ENCODE data around the gene NGB.
"Not testable (repeated sequence)": the region's sequence is repeated elsewhere in the genome, so short reads cannot be mapped to it uniquely, and the experiment has no call there.

The NGB gene

GRCh38 chr14:77296906-77297305 is 25.9 kb upstream of the NGB start:
- no peak for DNase-seq (ENCODE audit: insufficient read length, low spot score)
- FAIRE-seq, result no peak

GRCh38 chr14:77296155-77296554 is 25.1 kb upstream of the NGB start:
- DNase-seq (ENCODE audit: insufficient read length, low spot score) (no peak), FAIRE-seq (no peak)

DNA sequence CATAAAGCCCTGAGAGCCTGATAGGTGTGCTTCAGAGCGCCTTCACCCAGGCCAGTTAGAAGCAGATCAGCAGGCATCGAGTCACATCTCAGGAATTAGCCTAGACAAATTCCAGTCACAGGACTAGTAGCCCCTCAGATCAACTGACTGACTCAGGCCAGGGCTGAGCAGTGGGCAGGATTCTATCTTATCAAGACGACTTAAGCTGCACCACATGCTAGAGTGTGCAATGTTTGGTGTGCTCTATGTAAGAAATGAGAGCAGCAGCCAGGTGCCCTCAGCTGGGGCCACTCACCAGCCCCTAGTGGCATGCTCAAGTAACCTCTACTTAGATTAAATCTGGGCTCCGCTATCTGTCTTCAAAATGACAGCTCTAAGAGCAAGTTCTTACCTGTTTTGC is 19.7 kb upstream of the NGB start:
- DNase-seq (ENCODE audit: insufficient read length, low spot score) (no peak), FAIRE-seq (peak; percentile 26)

DNA sequence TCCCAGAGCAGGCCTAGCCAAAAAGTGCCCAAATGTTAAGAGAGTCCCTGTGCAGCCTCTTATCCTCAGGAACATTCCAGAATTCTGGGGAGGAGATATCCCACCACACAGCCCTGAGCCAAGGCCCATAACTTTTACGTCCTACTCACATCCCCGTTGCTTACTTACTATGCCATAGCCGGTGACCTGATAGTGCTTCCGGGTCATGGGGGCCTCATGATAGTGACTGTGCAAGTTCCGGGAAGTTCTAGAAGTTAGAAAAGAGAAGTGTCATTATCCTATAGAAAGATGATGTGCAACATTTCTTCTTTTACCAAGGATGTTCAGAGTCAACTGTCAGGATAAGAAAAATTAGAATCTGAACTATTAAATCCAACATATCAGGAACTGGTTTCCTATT is 15.6 kb upstream of the NGB start:
- DNase-seq (ENCODE audit: insufficient read length, low spot score), result no peak
- no peak for FAIRE-seq

- DNase-seq (ENCODE audit: insufficient read length, low spot score) (no peak), FAIRE-seq (peak; percentile 51)
These were observed 13.5 kb upstream of the NGB start for GRCh38 chr14:77284466-77284865.

- FAIRE-seq (peak; percentile 60), DNase-seq (ENCODE audit: insufficient read length, low spot score) (no peak)
These were observed 13.1 kb upstream of the NGB start for GRCh38 chr14:77284066-77284465.

- DNase-seq (ENCODE audit: insufficient read length, low spot score) (no peak), FAIRE-seq (no peak)
These were observed 10.9 kb upstream of the NGB start for GRCh38 chr14:77281852-77282410.

DNA sequence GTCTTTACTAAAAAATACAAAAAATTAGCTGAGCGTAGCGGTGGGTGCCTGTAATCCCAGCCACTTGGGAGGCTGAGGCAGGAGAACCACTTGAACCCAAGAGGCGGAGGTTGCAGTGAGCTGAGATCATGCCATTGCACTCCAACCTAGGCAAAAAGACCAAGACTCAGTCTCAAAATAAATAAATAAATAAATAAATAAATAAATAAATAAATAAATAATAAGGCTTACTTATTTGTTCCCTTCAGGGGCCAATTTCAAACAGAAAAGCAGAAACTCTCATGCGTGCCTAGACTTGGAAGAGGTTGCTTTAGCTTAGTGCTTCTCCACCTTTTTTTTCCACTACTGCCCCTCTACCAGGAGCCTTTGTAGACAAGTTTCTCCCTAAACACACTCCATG is 9.9 kb upstream of the NGB start:
- not testable (repeated sequence) for FAIRE-seq; DNase-seq (ENCODE audit: insufficient read length, low spot score)

GRCh38 chr14:77279719-77280118 is 8.7 kb upstream of the NGB start:
- no peak for DNase-seq (ENCODE audit: insufficient read length, low spot score)

DNA sequence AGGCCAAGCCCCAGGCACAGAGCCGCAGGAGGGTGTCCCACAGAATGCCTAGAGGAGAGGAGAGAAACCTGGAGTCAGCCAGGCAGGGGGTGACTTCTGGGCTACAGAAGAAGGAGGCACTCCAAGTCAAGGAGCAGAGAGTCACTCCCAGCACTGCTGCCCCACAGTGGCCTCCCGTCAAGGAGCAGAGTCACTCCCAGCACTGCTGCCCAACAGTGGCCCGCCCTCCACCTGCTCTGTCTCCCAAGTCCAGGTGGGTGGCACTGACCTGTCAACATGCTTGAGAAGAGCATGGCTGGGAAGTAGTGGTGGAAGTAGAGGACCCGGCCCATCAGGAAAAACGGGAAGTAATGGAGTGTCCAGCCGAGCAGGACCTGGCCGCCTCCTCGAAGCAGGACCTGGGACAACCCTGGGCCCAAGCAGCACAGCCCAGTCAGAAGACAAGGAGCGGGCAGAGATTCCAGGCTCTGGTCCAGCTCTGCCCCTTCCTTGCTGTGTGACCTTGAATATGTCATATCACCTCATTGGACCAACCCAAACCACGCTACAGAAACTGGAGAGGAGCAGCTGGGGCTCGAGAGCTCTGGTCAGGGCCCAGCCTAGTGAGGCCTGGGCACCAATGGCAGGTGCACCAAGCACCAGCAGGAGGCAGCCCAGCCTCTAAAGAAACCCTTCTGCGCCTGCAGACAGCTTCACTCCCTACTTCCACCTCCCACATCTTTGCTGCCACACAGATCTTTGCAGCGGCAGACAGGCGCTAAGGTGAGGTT is 7.6 kb upstream of the NGB start:
- DNase-seq (ENCODE audit: insufficient read length, low spot score) (no peak), FAIRE-seq (peak; percentile 51)

More at GRCh38 chr14:77279719-77280118, 8.7 kb upstream of the NGB start:
- no peak for FAIRE-seq

DNA sequence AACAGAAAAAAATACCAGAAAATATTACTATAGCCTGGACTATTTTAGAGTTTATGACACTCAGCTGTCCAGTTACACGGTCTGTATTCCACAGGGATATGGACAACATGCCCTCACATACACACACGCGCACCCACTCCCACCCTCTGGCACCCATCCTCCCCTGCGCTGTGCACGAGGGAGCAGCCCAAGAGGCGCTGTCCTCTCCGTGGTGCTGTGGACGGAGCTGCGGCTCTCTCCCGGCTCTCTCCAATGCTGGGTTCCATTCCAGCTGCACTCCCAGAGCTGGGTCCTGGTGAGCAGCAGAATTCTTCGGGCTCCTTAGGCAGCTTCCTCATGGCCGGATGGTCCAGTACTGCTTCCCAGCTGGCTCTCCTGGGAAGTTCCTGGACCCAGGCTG is 6.0 kb upstream of the NGB start:
- DNase-seq (ENCODE audit: insufficient read length, low spot score) (no peak), FAIRE-seq (no peak)

GRCh38 chr14:77276295-77276935 is 5.4 kb upstream of the NGB start:
- DNase-seq (ENCODE audit: insufficient read length, low spot score) (no peak), FAIRE-seq (peak; percentile 80)

DNA sequence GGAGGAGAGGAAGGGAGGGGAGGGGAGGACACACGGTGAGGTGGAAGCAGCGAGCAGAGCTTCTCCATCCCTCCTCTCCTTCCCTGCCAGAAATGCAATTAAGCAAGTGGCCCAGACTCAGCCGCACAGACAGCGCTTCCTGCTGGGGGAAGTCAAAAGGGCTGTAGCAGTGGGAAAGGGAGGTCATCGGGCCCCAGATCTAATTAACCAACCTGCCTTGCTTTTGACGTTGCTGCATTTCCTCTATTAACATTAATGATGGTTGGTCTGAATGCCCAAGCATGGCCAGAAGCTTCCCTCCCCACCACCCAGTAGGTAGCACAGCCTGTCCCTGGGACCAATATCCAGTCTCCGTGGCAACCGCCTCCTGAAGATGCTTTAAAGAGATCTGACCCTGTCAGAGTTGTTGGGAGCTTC is 4.6 kb upstream of the NGB start:
- FAIRE-seq (no peak), DNase-seq (ENCODE audit: insufficient read length, low spot score) (no peak)

DNA sequence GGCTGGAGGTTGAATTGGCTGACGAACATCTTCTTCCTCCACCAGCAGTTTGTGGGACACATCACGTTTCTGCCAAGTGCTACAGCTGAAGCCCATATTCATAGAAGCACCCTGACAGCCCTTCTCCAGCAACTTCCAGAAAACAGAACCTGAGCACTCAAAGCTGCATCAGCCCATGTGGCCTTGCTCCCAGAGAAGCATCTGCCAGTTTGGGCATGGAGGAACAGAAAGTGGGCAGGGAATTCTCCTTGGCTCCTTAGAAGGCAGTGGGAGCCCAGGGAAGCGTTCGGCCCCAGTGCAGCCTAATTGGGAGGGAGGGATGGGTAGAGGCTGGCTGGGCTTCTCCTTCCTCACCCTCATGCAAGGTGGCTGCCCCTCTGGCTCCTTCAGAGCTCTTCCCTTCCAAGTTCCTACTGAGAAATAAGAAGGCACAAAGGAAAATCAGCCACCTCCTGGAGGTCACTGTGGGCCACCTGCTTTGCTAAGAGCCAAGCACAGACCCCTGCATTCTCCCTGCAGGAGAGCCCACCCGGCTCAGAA is 4.1 kb upstream of the NGB start:
- FAIRE-seq, result no peak

DNA sequence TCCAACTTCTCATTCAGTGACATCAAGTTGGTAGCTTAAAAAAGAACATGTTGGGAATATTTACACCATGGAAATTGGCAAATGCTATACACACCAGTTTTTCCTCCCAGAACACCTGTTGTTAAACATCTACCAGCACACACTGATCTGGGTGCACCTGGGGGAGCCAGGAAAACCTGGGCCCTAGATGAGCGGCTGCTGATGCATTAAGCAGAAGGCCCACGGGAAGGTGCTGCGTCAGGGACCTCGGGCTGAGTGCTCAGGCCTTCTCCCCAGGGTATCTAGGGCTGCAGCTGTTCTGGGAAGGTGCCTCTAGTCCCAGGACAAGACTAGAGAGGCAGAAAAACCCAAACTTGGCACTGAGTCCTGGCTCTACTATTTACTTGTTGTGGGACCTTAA is 2.8 kb upstream of the NGB start:
- FAIRE-seq, result no peak
- DNase-seq (ENCODE audit: insufficient read length, low spot score), result no peak

More for the DNA sequence above, 4.1 kb upstream of the NGB start:
- no peak for DNase-seq (ENCODE audit: insufficient read length, low spot score)

DNA sequence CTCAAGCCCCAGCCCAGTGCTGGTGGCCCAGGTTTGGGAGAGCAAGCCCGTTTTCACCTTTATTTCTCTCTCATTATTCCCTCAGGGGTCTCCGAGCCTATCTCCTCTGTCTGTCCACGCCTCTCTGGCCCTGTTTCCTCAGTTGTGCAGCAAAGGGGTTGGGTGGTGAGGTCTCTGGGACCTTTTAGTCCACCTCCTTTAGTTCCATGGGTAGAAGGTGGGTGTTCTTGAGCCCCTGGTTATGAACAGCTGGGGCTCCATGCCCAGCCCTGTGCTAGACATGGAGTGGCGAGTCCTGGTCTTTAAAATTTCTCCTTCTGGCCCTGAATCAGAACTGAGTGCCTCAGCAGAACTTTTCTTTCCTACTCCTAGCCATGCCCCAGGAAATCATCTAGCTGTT is 1.3 kb upstream of the NGB start:
- DNase-seq (ENCODE audit: insufficient read length, low spot score), result no peak
- FAIRE-seq, result no peak

DNA sequence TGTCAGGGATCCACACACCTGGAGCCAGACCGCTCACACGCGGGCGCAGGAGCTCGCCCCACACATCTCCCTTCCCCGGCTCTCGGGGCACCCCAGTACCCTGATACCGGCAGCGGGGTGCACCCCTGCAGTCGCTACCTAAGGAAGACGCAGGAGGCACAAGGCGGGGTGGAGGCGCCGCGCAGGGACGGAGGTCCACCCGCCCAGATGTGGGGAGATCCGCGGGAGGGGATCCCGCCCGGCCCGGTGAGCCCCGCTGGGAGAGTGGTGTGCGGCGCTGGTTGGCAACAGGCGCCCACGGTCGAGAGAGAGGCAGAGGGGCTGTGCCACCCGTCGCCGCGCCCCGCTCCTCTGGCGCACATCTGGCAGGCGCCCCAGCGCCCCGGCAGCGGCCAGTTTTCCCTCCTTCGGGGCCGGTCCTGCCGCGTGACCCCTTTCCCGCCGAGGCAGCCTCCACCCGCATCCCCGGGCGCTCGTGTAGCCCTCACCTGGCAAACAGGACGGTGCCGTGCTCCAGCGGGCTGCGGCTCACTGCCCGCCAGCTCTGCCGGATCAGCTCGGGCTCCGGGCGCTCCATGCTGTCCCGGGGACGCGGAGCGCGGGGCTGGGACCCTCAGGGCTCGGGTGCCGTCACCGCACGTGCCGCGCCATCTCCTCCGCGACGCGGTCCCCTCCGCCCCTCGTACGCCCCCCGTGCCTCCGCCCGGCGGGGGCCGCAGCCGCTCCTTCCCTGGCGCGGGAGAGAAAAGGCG is 469 bp downstream of the NGB start:
- DNase-seq (ENCODE audit: insufficient read length, low spot score), result no peak
- no peak for FAIRE-seq

GRCh38 chr14:77268989-77269600 is 1.9 kb downstream of the NGB start:
- DNase-seq (ENCODE audit: insufficient read length, low spot score), result no peak
- FAIRE-seq, result no peak

DNA sequence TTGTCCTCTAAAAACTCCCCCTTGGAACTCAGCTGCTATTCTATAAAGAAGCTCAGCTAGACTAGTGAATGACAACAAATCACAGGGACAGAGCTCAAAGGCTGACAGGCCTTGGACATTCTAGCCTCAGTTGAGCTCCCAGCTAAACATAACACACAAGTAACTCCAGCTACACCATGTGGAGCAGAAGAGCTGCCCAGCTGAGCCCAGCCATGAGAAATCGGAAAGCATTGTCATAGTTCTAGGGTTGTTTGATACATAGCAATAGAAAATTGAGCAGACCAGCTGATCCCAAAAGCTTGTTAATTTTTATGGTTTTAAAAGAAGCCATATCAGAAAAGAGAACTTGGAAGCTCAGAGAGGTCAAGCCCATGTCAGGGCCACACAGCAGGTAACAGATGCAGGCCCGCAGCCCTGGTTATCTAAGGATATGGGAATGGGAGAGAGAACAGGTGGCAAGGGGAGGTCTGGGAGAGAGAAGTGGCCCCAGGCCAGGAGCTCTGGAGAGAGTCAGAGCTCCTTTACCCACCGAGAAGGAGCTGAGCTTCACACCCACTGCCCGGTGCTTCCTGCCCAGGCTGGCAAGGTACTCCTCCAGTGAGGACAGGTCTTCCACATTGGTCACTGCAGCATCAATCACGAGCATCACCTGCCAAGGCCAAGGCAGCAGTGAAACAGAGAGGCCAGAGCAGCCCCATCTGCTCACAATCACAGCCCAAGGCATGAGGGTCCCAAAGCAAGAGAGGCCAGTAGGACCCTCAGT is 2.9 kb downstream of the NGB start:
- no peak for DNase-seq (ENCODE audit: insufficient read length, low spot score)
- peak; percentile 89 for FAIRE-seq

DNA sequence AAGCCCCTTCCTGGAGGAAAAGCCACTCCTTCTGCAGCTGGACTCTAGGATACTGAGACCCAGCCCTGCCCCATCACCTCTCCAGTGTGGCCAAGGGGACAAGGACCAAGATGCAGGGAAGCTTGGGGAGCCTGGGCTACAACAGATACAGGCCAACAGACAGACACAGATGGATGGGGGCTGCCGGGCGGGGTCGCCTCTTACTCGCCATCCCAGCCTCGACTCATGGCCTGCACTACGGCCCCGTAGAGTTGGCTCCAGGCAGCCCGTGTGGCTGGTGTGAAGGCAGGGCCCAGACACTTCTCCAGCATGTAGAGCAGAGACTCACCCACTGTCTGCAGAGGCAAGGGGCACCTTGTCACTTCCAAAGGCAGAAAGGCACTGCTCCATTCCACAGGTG is 4.7 kb downstream of the NGB start:
- DNase-seq (ENCODE audit: insufficient read length, low spot score) (no peak), FAIRE-seq (no peak)
